Mesothelial cell of epicardium (in vitro differentiated cells): ENCODE data around the gene RNF144B. TPM values are rescaled to one million over a fixed set of nuclear protein-coding genes. Genes with fewer than 3 reads are reported as not detected.

ENCODE experiments used
- DNase-seq, 2 experiments: peaks; one replicate each; pipeline ENCODE4 v3.0.0; 2021; ENCODE audit warnings: low spot score in 2 of 2; ENCODE audit not compliant: unreplicated experiment in 2 of 2
- H3K27ac Mint-ChIP-seq: 2 replicates; pipeline ENCODE4 v1.8.0; 2021; ENCODE audit warnings: mixed read lengths
- H3K27me3 Mint-ChIP-seq: 2 replicates; pipeline ENCODE4 v1.8.0; 2021; ENCODE audit warnings: low read depth, mixed read lengths
- H3K36me3 Mint-ChIP-seq: 2 replicates; pipeline ENCODE4 v1.8.0; 2021; ENCODE audit warnings: mixed read lengths
- H3K4me1 Mint-ChIP-seq: 2 replicates; pipeline ENCODE4 v1.8.0; 2021; ENCODE audit warnings: mixed read lengths
- H3K4me3 Mint-ChIP-seq: 2 replicates; pipeline ENCODE4 v1.8.0; 2021; ENCODE audit warnings: mild to moderate bottlenecking, moderate library complexity, mixed read lengths
- H3K9me3 Mint-ChIP-seq: 2 replicates; pipeline ENCODE4 v1.8.0; 2021; ENCODE audit warnings: mixed read lengths
- total RNA-seq: library from RNA; stranded (reverse); gene quantifications from 3 replicates; pipeline ENCODE4 v1.2.1, GENCODE V29; 2021
- TF ChIP-seq, protein P1 (sequence below): fragments of 200-600 bp; sonication (generic); IDR thresholded peaks from one replicate; pipeline ENCODE4 v1.5.0; 2021; ENCODE audit warnings: antibody characterized with exemption; ENCODE audit not compliant: unreplicated experiment

RNF144B gene
- total RNA-seq, 1 donor from 2014 or later: 5.1 TPM

DNA sequence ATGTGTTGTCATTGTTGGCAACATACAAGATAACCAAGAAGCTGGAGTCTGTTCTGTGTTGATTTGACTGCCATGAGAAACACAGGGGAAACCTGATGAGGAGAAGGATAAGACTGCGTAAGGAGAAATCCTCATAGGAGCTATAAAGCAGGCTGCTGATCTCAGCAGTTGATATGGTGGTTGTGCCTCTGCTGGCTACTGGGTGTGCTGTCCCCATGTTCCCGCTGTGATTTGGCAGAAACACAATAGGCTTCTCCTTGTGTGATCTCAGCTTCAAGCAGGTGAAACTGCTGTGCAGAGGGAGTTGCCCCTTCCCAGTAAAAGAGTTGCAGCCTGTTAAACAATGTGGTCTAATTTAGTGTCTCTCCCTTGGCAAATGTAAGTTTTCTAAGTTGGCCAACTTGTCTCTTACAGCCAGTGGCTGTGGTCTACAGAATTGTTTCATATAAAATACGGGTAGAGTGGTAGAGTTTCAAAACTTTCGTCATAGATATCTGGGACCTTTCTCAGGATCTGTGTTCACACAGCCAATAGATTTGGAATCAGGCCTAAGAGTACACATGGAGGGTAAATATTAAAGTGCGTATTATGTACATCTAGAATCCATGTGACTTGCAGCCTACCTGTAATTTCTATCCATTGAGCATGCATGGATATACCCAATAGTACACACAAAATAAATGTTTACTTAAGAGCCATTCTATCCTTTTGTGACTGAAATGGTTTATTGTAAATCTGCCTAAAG, 78.4 kb downstream of the RNF144B start:
- TF ChIP-seq, protein P1, sequence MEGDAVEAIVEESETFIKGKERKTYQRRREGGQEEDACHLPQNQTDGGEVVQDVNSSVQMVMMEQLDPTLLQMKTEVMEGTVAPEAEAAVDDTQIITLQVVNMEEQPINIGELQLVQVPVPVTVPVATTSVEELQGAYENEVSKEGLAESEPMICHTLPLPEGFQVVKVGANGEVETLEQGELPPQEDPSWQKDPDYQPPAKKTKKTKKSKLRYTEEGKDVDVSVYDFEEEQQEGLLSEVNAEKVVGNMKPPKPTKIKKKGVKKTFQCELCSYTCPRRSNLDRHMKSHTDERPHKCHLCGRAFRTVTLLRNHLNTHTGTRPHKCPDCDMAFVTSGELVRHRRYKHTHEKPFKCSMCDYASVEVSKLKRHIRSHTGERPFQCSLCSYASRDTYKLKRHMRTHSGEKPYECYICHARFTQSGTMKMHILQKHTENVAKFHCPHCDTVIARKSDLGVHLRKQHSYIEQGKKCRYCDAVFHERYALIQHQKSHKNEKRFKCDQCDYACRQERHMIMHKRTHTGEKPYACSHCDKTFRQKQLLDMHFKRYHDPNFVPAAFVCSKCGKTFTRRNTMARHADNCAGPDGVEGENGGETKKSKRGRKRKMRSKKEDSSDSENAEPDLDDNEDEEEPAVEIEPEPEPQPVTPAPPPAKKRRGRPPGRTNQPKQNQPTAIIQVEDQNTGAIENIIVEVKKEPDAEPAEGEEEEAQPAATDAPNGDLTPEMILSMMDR: no peak
- Mint-ChIP-seq H3K4me3 (no peak overlapping the region), H3K4me1 (no peaks in the 10 kb centered on the region), H3K27me3 (no peaks in the 10 kb centered on the region), H3K36me3 (peaks cover 9% of the 10 kb centered on the region), H3K27ac (no peak overlapping the region), H3K9me3 (peaks cover 1% of the 10 kb centered on the region)
- no peak for DNase-seq

DNA sequence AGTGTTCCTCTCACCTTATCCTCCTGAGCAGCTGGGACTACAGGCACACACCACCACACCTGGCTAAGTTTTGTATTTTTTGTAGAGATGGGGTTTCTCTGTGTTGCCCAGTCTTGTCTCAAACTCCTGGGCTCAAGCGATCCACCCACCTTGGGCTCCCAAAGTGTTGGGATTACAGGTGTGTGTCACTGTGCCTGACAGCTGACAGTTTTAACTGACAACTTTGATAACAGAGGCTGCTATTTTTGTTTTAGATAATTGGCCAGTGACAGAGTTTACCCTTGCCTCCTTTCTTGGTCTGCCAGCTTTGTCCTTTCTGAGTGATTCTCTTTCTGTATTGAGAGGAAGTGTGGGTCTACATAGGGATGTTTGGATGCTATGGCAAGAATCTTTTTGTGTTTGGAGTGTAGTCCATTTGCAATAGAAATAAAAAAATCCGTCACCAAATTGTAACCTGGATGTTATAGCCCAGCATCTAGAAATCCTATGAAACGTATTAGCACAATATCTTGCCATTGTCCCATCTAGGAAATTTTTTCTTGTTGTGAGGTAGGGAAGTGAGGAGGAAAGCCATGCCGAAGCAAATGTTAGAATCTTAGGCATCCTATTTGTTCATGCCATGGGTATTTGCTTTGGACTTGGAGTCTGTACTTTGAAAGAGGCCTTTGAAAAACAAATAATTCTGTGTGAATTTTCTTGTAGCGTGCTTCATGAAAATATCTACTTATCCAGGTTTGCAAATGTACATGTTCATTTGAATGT, 80.8 kb downstream of the RNF144B start:
- no peak for DNase-seq
- TF ChIP-seq, protein P1: no peak
- H3K4me1 Mint-ChIP-seq: no peaks in the 10 kb centered on the region
- no peaks in the 10 kb centered on the region for H3K27me3 Mint-ChIP-seq
- no peak overlapping the region for H3K4me3 Mint-ChIP-seq
- H3K9me3 Mint-ChIP-seq: no peaks in the 10 kb centered on the region
- no peak overlapping the region for H3K27ac Mint-ChIP-seq
- peaks cover 5% of the 10 kb centered on the region for H3K36me3 Mint-ChIP-seq

DNA sequence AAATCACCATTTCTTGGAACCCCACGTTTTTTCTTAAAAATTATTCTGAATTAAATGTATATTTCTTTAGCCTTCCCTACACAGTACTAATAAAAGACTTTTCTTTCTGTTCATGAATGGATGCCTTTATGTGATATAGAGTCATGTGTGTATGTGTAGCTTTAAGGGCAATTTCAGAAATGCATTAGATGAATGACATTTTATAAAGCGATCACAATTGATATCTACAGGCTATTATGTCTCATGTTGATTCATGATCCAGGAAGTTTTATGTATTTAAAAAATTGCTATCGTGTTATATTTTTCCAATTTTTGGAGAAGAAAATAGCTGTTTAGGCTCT, 81.3 kb downstream of the RNF144B start:
- no peak for DNase-seq
- H3K36me3 Mint-ChIP-seq: peaks cover 5% of the 10 kb centered on the region
- H3K4me1 Mint-ChIP-seq: no peaks in the 10 kb centered on the region
- H3K9me3 Mint-ChIP-seq: no peaks in the 10 kb centered on the region
- H3K27ac Mint-ChIP-seq: no peak overlapping the region
- H3K27me3 Mint-ChIP-seq: no peaks in the 10 kb centered on the region
- H3K4me3 Mint-ChIP-seq: no peak overlapping the region
- TF ChIP-seq, protein P1: no peak

DNA sequence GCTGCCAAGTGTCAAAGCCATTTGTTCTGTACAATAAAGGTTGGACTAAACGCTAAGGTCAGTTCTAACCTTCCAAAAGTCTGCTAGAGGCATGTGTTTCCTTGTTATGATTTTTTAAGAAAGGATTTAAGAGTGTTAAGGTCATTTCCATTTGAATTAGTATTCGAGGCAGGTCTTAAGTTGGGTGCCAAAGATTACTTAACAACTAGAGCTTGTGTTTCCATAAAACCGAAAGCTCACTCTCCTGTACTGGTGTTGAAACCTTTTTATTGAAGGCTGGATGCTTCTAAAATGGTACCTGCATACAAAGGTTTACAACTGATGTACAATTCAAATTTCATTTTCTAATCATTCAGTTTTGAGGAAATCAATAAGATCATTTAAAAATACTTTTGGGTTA, 82.4 kb downstream of the RNF144B start:
- no peak overlapping the region for H3K4me3 Mint-ChIP-seq
- TF ChIP-seq, protein P1: no peak
- no peaks in the 10 kb centered on the region for H3K27me3 Mint-ChIP-seq
- H3K4me1 Mint-ChIP-seq: no peaks in the 10 kb centered on the region
- peaks cover 3% of the 10 kb centered on the region for H3K36me3 Mint-ChIP-seq
- no peaks in the 10 kb centered on the region for H3K9me3 Mint-ChIP-seq
- no peak for DNase-seq
- no peak overlapping the region for H3K27ac Mint-ChIP-seq

DNA sequence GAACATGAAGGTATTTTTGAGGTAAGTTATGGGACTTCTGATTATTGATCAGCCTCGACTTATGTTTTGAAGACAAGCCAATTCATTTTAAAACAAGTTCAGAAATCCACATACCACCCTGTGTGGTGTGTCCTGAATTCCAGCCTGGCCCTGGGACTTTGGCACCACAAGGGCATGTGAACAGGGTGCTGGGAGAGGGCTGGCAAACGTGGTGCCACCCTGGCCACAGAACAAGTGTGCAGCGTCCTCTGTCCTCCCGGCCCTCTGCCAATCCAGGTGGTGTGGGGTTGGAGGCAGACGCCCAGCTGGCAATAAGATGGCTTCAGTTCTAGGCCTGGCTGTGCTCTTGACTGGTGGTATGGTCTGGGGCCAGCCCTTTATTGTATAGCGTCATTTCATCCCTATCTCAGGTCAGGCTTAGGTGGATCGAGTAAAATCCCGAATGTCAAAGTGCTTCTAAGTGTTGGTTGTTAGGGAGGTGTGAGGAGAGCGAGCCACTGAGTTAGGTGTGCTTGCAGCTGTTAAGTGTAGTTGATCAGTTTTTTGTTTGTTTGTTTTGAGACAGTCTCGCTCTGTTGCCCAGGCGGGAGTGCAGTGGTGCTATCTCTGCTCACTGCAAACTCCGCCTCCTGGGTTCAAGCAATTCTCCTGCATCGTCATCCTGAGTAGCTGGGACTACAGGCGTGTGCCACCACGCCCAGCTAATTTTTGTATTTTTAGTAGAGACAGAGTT, 84.2 kb downstream of the RNF144B start:
- no peaks in the 10 kb centered on the region for H3K36me3 Mint-ChIP-seq
- no peaks in the 10 kb centered on the region for H3K9me3 Mint-ChIP-seq

More for the DNA sequence above, 84.2 kb downstream of the RNF144B start:
- H3K27ac Mint-ChIP-seq: no peak overlapping the region
- no peaks in the 10 kb centered on the region for H3K27me3 Mint-ChIP-seq
- TF ChIP-seq, protein P1: no peak
- DNase-seq: no peak
- H3K4me3 Mint-ChIP-seq: no peak overlapping the region
- peaks cover 2% of the 10 kb centered on the region for H3K4me1 Mint-ChIP-seq
